Activated CD4-positive, alpha-beta T cell treated with anti-CD3 and anti-CD28 coated beads, Interleukin-2, amount 50 U/mL, for 48 hours (primary cell): ENCODE data around the gene CUZD1.
"Not testable (repeated sequence)": the region's sequence is repeated elsewhere in the genome, so short reads cannot be mapped to it uniquely, and the experiment has no call there.

Source experiments
- DNase-seq, 2 experiments: peaks; one replicate each; pipeline ENCODE4 v3.0.0-alpha.2; 2020

CUZD1 gene, protein sequence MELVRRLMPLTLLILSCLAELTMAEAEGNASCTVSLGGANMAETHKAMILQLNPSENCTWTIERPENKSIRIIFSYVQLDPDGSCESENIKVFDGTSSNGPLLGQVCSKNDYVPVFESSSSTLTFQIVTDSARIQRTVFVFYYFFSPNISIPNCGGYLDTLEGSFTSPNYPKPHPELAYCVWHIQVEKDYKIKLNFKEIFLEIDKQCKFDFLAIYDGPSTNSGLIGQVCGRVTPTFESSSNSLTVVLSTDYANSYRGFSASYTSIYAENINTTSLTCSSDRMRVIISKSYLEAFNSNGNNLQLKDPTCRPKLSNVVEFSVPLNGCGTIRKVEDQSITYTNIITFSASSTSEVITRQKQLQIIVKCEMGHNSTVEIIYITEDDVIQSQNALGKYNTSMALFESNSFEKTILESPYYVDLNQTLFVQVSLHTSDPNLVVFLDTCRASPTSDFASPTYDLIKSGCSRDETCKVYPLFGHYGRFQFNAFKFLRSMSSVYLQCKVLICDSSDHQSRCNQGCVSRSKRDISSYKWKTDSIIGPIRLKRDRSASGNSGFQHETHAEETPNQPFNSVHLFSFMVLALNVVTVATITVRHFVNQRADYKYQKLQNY

GRCh38 chr10:122845783-122846332 is at the start of gene CUZD1:
Gene CUZD1, minus strand, starts transcription at chr10:122845857. Its CDS starts 14 bp downstream, at chr10:122845843.
- DNase-seq, result no peak

DNA sequence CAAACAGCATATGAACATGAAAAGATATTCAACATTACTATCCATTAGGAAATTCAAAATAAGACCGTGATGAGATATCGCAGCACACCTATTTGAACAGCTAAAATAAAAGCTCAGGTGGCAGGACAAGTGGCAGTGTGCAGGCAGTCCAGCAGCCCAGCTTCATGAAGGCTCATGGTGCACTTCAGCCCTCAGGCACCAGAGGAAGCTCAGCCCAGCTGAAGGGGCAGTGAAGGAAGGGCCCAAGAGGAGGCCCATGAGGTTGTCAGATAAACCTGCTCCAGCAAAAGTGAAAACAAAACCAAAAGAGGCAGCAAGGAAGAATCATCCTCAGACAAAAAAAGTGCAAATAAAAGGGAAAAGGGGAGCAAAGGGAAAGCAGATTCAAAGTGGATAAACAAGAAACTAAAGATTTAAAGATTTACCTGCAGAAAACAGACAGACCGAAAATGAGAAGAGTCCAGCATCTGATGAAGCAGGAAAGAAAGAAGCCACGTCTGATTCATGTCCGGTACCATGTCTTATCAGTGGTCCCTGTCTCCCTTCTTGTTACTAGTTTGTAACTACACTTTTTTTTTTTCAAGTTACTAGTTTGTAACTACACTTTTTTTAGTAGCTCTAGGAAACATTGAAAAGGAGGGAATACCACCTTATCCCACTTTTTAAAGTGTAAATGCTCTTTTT is 48.7 kb upstream of the CUZD1 start:
- DNase-seq, result no peak

DNA sequence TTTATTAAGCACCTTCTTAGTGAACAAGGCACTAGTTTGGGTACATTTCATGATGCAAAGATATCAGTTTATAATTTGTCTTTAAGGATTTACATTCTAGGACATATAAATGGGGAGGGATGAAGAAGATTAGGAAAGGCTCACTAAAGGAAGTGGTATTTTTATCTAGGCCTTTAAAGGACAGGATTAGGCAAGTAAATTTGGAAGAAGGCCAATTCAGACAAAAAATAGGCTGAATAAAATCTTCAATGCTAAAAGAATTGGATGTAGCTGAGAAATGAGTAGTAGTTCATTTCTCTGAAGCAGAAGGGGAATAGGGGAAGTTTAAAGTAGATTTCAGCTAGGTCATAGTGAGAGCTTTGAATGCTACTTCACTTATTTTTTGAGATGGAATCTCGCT is 38.5 kb upstream of the CUZD1 start:
- no peak for DNase-seq

DNA sequence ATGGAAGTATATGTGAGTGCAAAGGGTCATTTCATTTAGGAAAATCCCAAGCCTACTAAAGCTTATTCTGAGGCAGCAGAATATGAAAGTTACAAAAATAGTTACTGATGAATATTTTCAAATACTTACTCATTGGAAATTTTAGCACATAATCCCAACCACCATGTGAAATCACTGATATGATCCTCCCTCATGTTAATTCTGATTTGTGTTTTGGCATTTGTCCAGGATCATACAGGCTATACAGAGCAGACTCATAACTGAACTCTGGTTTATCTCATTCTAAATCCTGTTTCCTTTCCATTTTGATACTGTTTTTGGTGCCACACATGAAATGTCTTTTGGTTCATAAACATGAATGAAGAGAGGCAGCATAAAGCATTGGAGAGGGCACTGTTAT is 37.1 kb upstream of the CUZD1 start:
- no peak for DNase-seq

DNA sequence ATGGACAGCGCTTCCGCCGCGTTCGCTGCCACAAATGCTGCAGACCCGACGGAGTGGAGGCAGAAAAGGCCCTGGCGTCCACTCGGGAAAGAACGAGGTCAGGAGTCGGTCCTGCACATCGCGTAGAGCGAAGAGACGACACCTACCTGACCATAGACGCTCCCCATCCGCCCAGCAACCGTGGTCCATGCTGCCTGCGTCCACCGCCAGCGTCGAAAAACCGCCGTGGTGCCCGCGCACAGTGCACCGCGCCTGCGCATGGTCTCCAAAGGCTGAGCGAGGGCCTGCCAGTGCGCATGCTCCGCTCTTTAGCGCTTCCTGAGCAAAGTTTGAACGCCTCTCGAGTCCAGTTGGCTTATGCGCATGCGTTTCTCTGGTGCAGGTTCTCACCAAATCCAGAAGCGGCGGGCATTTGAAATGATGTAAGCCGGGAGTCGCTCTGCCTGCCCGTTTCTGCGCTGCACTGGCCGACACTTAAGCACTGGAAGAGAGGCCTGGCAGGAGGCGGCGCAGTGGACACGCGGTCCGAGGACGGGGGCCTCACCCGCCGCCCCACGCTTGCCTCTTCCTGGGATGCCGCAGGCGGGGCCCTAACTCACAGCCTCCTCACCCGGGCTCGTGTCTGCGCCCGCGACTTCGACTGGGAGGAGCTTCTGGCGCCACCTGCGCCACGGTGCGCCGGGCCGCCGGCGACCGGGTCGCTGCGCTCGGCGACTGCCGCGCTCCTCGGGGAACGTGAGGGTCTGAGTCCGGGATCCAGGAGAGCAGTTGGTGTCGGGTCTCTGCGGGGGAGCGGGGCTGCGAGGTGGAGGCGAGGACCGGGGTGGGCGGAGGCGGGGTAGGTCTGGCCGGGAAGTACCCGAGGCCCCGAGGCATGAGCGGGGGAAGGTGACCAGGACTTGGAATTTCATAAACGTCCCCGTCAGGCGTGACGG is 33.9 kb upstream of the CUZD1 start, which contains the start of gene FAM24B:
FAM24B (minus strand) TSS at position 243 of the 935 bp plus-strand sequence. CDS start 29,066 bp downstream, outside the sequence.
- peak; percentile 91 to 95 for DNase-seq

DNA sequence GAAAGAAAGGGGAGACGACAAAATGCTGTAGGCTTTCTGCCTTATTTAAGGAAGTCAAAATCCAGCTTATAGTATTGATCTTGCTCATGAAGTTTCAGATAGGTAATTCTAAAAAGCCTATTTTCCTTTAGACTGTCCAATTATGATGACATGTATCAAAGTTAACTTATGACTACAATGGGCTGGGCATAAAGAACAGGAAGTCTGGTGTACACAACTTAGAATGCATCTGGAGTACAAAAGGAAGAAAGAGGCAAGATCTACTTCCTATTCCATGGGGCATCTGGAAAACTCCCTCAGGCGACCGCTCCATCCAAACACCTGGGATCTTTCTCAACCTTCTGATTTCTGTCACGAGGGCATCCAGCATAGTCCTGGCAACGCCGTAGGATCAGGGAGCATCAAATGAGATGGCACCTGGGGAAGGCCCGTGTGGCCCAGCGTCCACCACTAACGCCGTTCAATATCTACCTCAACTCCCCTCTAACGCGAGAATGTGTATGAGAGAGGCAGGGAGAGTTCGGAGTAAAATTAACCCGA is 33.2 kb upstream of the CUZD1 start:
- no peak for DNase-seq

GRCh38 chr10:122877264-122877663 is 31.6 kb upstream of the CUZD1 start:
- no peak for DNase-seq

- no peak for DNase-seq
Observed at GRCh38 chr10:122876467-122876855, 30.8 kb upstream of the CUZD1 start.

- no peak for DNase-seq
Observed at GRCh38 chr10:122875843-122876466, 30.3 kb upstream of the CUZD1 start.

DNA sequence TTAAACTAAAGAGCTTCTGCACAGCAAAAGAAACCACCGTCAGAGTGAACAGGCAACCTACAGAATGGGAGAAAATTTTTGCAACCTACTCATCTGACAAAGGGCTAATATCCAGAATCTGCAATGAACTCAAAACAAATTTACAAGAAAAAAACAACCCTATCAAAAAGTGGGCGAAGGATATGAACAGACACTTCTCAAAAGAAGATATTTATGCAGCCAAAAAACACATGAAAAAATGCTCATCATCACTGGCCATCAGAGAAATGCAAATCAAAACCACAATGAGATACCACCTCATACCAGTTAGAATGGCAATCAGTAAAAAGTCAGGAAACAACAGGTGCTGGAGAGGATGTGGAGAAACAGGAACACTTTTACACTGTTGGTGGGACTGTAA is 26.3 kb upstream of the CUZD1 start:
- not testable (repeated sequence) for DNase-seq

GRCh38 chr10:122868768-122869167 is 23.1 kb upstream of the CUZD1 start:
- not testable (repeated sequence) for DNase-seq

DNA sequence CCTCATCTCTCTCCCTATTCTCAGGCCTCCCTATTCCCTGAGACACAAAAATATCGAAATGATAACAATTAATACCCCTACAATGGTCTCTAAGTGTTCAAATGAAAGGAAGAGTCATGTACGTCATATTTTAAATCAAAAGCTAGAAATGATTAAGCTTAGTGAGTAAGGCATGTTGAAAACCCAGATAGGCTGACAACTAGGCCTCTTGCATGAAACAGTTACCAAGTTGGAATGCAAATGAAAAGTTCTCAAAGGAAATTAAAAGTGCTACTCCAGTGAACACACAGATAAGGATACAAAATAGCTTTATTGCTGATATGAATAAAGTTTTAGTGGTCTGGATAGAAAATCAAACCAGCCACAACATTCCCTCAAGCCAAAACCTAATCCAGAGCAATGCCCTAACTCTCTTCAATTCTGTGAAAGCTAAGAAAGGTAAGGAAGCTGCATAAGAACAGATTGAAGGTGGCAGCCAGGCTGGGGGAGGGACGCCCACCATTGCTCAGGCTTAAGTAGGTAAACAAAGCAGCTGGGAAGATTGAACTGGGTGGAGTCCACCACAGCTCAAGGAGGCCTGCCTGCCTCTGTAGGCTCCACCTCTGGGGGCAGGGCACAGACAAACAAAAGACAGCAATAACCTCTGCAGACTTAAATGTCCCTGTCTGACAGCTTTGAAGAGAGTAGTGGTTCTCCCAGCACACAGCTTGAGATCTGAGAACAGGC is 21.3 kb upstream of the CUZD1 start:
- not testable (repeated sequence) for DNase-seq

GRCh38 chr10:122864901-122865300 is 19.2 kb upstream of the CUZD1 start:
- no peak for DNase-seq

GRCh38 chr10:122864194-122864592 is 18.5 kb upstream of the CUZD1 start:
- DNase-seq, result no peak

GRCh38 chr10:122863216-122864193 is 17.8 kb upstream of the CUZD1 start:
- no peak for DNase-seq

DNA sequence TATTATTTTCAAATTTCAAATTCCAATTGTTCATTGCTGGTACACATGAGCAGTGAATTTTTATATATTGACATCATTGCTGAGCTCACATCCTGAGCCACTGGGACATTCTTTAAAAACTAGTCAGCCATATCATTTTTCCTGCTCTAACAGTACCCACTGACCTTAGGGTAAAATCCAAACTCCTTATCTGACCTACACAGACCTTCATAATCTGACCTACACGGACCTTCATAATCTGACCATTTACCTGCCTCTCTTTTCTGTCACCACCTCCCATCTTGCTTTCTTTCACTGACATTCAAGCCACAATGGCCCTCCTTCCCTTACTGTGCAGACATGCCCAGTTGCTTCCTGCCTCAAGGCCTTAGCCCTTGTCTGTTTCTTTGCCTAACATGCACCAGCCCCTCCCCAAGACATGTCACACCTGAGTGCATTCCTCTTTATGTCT is 16.1 kb upstream of the CUZD1 start:
- no peak for DNase-seq

DNA sequence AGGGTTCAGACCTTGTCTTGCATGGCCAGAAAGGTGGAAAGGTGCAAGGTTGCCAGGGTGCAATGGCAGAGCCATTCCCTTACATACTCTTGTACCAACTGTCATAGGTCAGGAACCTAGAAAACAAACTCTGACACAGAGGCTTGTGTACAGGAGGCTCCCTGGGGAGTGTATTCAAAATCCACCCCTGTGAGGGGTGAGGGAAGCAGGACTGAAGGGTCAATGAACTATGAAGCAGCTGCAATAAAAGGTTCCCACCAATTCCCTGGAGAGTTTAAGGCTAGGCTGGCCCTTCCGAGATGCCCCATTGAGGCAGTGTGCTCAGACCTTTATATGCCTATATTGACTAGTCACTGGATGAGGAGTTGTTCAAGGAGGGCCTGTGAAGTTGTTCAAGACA is 13.9 kb upstream of the CUZD1 start:
- no peak for DNase-seq

GRCh38 chr10:122858042-122858441 is 12.4 kb upstream of the CUZD1 start:
- not testable (repeated sequence) for DNase-seq

GRCh38 chr10:122856902-122857301 is 11.2 kb upstream of the CUZD1 start:
- DNase-seq, result no peak
